ENCODE results near the gene TMEM272.

The TMEM272 gene, protein sequence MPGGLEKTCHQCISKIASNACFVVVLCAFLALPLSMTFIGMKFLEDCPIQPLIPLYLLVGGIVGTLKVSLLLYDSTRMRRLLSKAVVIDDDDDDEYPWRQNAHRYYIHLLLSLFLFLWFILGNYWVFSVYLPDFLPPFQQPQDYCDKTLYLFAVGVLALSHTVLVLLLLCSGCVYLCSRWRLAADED

DNA sequence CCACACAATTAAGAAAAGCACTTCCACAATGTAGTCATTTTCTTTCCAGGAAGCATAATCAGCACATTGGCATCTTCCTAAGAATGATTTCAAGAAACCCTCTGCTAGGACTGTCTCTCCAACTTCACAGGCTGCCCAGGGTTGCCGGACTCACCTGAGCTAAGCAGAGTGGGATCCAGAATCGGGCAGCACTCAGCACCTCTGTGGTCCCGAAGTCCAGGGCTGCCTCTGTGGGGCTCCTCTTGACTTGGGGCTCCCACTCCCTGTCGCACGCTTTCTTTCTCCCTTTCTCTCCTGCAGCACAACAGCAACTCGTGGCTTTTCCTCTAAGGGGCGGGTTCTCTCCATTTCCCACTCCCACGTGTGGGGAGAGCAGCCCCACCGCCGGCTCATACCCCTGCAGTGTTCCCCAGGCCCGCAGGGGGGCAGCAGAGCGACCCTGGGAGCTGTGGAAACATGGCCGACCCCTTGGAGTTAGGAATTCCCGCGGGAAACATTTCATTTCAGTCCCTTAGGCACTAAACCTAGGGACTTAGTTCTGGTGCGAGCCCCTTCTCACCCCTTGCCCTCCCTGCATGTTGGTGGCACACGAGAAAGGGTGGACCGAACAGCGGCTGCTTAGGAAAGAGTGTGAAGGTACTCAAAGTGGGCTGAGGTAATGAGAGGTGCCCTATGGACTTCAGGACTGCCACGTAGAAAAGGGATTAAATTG, at the start of gene TMEM272:
TSS of gene TMEM272 (minus strand) at position 316 of the 712 bp plus-strand sequence. CDS start 6,647 bp downstream, outside the sequence.
- DNase-seq (ENCODE audit: low spot score in 2 of 2), result peak; percentile 40 to 72
- Mint-ChIP-seq H3K9me3 (no peaks in the 10 kb centered on the region), H3K4me3 (peak within 1 kb of the TSS; percentile 36), H3K4me1 (peaks cover 9% of the 10 kb centered on the region), H3K27ac (no peak within 1 kb of the TSS), H3K36me3 (no peaks in the 10 kb centered on the region)
- peak; percentile 50 for ATAC-seq

DNA sequence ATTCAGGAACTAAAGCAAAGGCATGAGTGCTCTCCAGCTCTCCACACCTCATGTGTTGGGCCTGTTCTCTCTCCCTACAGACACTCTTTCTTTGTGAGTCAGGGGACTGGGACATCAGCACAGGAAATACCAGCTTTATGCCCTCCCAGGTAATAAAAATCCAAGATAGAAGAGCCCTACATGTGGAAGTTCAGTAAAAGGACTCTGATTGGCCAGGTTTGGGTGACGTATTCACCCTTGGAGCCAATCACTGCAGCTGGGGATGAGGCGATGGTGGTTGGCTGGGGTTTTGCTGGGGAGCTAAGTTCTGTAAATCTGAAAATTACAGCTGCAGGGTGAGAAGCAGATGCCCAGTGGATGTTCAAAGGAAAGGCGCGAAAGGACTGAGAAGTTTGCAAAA, 49.3 kb upstream of the TMEM272 start:
- Mint-ChIP-seq H3K27ac (no peak overlapping the region), H3K4me1 (no peaks in the 10 kb centered on the region), H3K36me3 (no peaks in the 10 kb centered on the region), H3K4me3 (no peak overlapping the region), H3K9me3 (no peaks in the 10 kb centered on the region)
- ATAC-seq (no peak), DNase-seq (ENCODE audit: low spot score in 2 of 2) (no peak)

DNA sequence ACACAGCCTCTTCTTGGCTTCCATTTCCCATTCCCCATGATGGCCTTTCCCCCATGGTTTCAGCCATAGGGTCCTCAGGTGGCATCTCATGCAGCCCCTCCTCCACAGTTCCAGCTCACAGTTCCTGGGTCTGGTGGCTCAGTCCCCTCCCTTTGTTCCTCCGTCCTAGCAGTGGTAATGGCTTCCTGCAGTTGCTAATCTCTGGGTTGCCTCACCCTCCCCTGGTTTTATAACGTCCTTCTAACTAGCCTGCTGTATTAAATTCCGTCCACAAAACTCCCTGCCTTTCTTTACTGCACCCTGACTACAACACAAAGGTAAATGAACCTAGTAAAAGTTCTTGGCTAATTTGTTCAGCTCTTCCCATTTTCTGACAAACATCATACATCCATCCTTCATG, 47.7 kb upstream of the TMEM272 start:
- DNase-seq (ENCODE audit: low spot score in 2 of 2) (no peak), ATAC-seq (no peak)
- Mint-ChIP-seq H3K27ac (no peak overlapping the region), H3K4me1 (no peaks in the 10 kb centered on the region), H3K36me3 (no peaks in the 10 kb centered on the region), H3K9me3 (no peaks in the 10 kb centered on the region), H3K4me3 (no peak overlapping the region)

DNA sequence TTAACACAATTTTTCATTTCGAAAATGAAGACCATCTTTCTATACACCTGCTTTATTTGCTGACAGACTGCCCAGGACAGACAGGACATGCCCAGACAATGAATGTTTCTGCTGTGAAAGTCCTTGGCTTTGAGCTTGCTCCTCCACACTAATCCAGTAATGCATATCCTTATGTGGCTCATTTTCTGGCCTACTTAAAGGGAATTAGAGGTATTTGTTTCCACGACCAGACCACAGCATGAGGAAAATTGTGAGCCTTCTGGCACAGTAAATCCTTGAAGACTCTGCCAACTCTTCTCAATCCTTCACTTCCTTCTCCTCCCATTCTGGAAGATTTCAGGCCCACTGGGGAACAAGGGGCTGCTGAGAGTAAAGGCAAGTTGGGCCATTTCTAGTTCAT, 42.5 kb upstream of the TMEM272 start:
- ATAC-seq (no peak), DNase-seq (ENCODE audit: low spot score in 2 of 2) (no peak)
- Mint-ChIP-seq H3K9me3 (no peaks in the 10 kb centered on the region), H3K36me3 (no peaks in the 10 kb centered on the region), H3K27ac (no peak overlapping the region), H3K4me3 (no peak overlapping the region), H3K4me1 (no peaks in the 10 kb centered on the region)

DNA sequence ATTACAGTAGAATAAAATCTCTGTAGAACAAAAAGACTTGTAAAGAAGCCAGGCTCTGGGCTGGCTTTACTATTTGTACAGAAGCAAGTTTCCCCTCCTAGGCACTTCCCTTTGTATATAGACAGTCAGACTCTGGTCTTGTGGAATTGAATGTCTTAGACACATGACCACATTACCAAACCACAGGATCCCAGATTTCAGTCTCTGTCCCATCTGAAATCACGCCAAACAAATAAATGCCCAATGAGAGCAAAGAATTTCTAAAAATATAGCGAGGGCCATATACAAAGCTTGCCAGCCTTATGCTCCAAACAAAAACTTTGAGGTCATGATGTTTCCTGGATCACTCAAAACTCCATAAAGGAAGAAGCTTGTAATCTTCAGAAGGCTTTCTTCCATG, 40.7 kb upstream of the TMEM272 start:
- H3K4me1 Mint-ChIP-seq, result no peaks in the 10 kb centered on the region
- peaks cover 4% of the 10 kb centered on the region for H3K9me3 Mint-ChIP-seq
- H3K4me3 Mint-ChIP-seq, result no peak overlapping the region
- H3K27ac Mint-ChIP-seq, result no peak overlapping the region
- H3K36me3 Mint-ChIP-seq, result no peaks in the 10 kb centered on the region
- DNase-seq (ENCODE audit: low spot score in 2 of 2), result no peak
- no peak for ATAC-seq

DNA sequence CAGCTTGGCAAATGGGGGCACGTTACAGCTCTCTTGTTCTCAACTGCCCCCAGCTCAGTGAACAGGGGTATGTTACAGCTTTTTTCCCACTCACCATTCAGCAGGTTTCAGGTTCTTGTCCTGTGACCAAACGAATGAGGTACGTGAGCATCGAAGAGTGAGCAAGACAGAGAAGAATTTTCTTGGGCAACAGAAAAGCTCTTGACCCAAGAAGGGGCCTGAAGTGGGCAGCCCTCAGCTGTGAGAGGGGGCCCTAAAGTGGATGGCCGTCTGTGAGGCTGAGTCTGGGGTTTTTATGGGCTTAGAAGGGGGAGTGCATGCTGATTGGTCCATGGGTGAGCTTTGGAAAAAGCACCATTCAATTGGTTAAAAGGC, 38.2 kb upstream of the TMEM272 start:
- H3K27ac Mint-ChIP-seq, result no peak overlapping the region
- no peak for ATAC-seq
- H3K9me3 Mint-ChIP-seq, result peaks cover 4% of the 10 kb centered on the region
- no peak overlapping the region for H3K4me3 Mint-ChIP-seq
- H3K4me1 Mint-ChIP-seq, result no peaks in the 10 kb centered on the region
- no peaks in the 10 kb centered on the region for H3K36me3 Mint-ChIP-seq
- DNase-seq (ENCODE audit: low spot score in 2 of 2), result no peak

DNA sequence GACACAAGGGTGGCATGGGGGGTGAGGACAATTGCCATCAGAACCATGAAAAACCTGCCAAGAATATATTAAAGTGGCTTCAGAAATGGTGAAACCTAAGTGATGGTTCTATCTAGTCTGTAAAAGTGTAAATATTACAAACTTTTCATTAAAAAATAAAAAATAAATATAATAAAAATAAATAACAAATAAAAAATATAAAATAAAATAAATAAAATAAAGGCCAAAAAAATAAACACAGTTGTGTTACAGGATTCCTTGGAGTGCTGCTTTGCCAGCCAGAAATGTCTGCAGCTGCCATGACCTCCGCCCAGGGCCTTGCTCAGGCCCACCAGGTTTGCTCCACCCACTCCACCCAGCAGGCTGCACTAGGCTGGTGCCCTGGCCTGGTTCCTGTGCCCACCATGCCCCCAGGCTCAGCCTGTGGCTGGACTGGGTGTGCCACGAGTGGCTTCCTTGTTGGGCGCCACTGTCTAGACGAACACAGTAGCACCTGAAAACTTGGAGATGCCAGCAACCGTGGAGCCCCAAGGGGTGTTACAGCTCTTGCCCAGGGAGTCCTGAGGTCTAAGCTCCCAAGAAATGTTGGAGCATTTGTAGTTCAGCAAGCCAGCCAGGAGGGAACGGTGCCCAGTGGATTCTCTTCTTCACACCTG, 37.7 kb upstream of the TMEM272 start:
- H3K9me3 Mint-ChIP-seq, result peaks cover 4% of the 10 kb centered on the region
- H3K36me3 Mint-ChIP-seq, result no peaks in the 10 kb centered on the region
- H3K4me3 Mint-ChIP-seq, result no peak overlapping the region
- H3K4me1 Mint-ChIP-seq, result no peaks in the 10 kb centered on the region
- ATAC-seq (no peak), DNase-seq (ENCODE audit: low spot score in 2 of 2) (no peak)
- H3K27ac Mint-ChIP-seq, result no peak overlapping the region

DNA sequence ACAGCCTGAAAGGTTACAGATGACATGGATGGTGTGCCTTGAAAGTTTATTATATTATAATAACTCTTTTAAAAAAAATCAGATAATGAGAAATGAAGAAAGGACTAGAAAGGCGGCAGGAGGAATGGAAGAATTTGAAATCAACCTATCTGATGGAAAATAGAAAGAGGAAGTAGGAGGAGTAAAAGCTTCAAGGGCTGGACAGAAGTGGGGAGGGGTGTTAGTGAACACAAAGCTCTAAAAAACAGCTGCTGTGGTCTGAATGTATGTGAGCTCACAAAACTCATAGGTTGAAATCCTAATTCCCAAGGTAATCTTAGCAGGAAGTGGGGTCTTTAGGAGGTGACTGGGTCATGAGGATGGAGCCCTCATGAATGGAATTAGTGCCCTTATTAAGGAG, 36.3 kb upstream of the TMEM272 start:
- ATAC-seq (no peak), DNase-seq (ENCODE audit: low spot score in 2 of 2) (no peak)
- no peak overlapping the region for H3K4me3 Mint-ChIP-seq
- H3K36me3 Mint-ChIP-seq, result no peaks in the 10 kb centered on the region
- no peak overlapping the region for H3K27ac Mint-ChIP-seq
- H3K9me3 Mint-ChIP-seq, result peaks cover 4% of the 10 kb centered on the region
- H3K4me1 Mint-ChIP-seq, result no peaks in the 10 kb centered on the region

DNA sequence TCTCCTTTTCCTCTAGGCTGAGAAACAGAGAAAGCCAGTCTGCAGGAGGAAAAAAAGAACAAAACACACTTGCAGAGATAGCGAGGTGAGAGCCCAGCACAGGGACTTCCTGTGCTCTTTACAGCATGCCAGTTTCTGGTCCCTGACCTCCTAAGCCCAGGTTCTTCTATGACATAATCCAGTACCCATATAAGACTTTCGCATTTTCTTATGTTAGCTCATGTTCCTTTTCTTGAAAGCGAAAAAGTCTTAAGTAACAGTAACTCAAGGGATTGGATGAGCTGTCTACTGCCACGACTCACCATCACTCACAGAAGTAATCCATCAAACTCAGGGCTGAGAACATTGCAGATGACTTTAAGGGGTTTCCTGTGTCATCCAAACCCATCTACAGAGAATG, 34.2 kb upstream of the TMEM272 start:
- H3K4me1 Mint-ChIP-seq, result no peaks in the 10 kb centered on the region
- H3K9me3 Mint-ChIP-seq, result peaks cover 4% of the 10 kb centered on the region
- DNase-seq (ENCODE audit: low spot score in 2 of 2), result peak in 1 of 2 donors; percentile 20

DNA sequence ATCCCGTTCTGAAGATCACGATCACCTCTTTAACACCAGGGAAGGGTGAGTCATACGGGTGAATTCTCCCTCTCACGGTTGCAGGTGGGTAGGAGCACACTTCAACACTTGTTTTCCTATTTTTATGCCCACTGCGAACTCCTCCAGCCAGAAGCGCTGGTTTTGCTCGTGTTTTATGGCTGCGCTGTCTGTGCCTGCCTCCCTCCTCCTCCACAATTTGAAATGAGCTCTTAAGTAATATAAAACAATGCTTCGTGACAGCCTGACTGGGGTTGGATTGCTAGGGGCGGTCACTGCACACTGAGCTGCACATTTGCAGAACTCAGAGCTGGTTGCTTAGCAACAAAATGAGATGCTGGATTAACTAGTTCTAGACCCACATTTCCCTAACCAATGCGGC, 29.7 kb upstream of the TMEM272 start:
- Mint-ChIP-seq H3K36me3 (no peaks in the 10 kb centered on the region), H3K4me3 (no peak overlapping the region), H3K27ac (no peak overlapping the region), H3K4me1 (no peaks in the 10 kb centered on the region), H3K9me3 (no peaks in the 10 kb centered on the region)
- no peak for ATAC-seq
- peak in 1 of 2 donors; percentile 28 for DNase-seq (ENCODE audit: low spot score in 2 of 2)

More for the DNA sequence above, 34.2 kb upstream of the TMEM272 start:
- ATAC-seq, result peak; percentile 57
- no peak overlapping the region for H3K27ac Mint-ChIP-seq
- H3K36me3 Mint-ChIP-seq, result no peaks in the 10 kb centered on the region
- no peak overlapping the region for H3K4me3 Mint-ChIP-seq

DNA sequence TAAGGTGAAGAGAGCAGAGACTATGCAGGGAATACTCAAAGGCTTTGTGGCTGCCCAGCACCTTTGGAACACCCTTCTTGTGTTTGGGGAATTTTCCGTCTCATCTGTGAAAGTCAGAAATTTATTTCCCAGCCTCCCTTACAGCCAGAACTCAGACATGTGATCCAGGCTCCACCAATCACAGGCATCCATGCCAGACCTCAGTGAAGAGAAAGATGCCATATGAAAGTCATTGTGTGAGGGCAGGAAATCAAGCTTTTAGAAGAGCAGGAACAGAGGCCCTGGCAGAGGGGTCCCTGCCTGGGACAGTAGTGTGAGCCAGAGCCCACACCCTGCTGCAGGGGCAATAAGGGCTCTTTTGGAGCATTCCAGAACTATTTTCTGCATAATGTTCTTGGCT, 28.9 kb upstream of the TMEM272 start:
- no peaks in the 10 kb centered on the region for H3K4me1 Mint-ChIP-seq
- ATAC-seq (no peak), DNase-seq (ENCODE audit: low spot score in 2 of 2) (no peak)
- H3K4me3 Mint-ChIP-seq, result no peak overlapping the region
- H3K9me3 Mint-ChIP-seq, result no peaks in the 10 kb centered on the region
- H3K36me3 Mint-ChIP-seq, result no peaks in the 10 kb centered on the region
- H3K27ac Mint-ChIP-seq, result no peak overlapping the region

DNA sequence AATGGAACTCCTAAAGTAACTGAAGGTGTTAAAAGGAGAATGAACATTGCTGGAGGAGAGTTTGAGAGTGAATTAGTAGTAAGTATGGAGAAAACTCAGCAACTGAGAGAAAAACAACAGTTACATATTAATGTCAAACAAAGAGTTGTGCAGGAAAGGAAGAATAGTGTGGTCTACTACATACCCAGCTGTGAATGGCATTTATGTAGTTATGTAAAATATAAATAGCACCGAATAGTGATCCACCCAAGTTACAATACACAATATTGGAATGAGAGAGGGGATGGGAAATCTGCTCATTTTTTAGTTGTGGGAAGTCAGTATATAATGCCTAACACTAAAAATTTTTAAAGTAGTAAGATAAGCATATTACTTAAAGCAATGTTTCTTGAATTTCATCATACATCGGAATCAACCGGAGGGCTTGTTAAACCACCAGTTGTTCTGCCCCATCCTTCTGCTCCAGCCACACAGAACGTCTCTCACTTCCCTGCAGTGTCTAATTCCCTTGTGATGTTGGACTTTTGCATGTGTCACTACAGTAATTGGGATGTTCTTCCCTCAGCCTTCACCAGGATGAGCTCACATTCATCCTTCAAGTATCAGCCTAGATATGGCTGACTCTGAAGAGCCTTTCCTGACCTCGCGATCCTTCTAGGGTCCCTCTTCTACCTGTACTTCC, 28.3 kb upstream of the TMEM272 start:
- H3K36me3 Mint-ChIP-seq, result no peaks in the 10 kb centered on the region
- H3K9me3 Mint-ChIP-seq, result no peaks in the 10 kb centered on the region
- H3K27ac Mint-ChIP-seq, result no peak overlapping the region
- no peak overlapping the region for H3K4me3 Mint-ChIP-seq
- H3K4me1 Mint-ChIP-seq, result no peaks in the 10 kb centered on the region
- DNase-seq (ENCODE audit: low spot score in 2 of 2) (no peak), ATAC-seq (no peak)

DNA sequence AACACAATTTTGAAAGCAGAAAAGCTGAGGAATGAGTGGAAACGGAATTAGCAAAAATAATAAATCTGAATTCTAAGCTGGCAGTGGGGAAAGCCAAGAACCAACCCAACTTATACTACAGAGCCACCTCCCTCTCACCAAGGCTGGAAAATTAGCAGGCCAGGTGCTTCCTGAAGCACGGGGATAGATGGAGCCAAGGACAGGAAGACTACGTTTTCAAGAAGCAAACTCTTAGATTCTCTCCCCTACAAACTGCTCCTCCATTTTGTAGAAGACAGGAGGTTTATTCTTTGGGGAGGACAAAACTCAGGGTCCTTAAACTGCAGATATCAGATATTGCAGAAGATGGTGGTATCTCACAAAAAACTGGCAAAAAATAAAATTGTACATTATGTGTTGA, 25.6 kb upstream of the TMEM272 start:
- DNase-seq (ENCODE audit: low spot score in 2 of 2), result no peak
- ATAC-seq, result no peak
- Mint-ChIP-seq H3K36me3 (no peaks in the 10 kb centered on the region), H3K4me1 (no peaks in the 10 kb centered on the region), H3K27ac (no peak overlapping the region), H3K9me3 (no peaks in the 10 kb centered on the region), H3K4me3 (no peak overlapping the region)

DNA sequence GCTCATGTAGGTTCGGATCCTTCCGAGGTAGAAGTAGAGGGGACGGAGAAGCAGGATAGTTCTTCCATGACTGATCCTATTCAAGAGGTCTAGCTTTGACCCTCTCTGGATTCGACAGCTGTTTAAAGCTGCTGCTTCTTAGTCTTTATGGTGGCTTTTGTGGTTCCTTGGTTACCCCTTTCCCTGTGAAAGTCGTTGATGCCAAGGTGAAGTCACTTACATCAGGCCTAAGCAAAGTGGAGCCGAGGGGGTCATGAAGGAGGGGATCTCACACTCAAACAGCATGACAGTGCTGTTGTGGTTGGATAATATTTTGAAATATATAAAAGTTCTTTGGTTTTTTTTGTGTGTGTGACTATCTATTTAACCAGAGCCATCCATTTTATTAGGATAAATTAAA, 24.9 kb upstream of the TMEM272 start:
- H3K27ac Mint-ChIP-seq, result no peak overlapping the region
- no peak overlapping the region for H3K4me3 Mint-ChIP-seq
- DNase-seq (ENCODE audit: low spot score in 2 of 2) (peak in 1 of 2 donors; percentile 2), ATAC-seq (no peak)
- H3K36me3 Mint-ChIP-seq, result no peaks in the 10 kb centered on the region
- H3K4me1 Mint-ChIP-seq, result no peaks in the 10 kb centered on the region
- no peaks in the 10 kb centered on the region for H3K9me3 Mint-ChIP-seq

DNA sequence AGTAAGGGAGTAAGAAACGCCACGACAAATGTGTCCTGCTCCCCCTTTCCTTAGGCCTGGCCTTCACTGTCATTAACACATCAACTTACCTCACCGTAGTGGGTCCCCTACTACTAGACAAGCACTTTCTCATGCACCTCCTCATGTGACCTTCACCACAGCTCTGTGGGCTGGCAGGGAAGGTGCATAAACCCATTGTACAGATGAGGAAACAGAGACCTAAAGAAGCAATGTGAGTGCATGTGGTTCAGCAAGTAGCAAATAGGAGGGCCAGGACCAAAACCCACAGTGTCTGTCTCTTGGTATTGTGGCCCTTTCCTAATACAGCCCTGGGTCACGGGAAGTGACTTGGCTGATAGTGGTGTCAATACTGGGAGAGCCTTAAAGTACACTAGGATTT, 22.1 kb upstream of the TMEM272 start:
- no peak overlapping the region for H3K27ac Mint-ChIP-seq
- H3K9me3 Mint-ChIP-seq, result no peaks in the 10 kb centered on the region
- no peak for ATAC-seq
- H3K36me3 Mint-ChIP-seq, result no peaks in the 10 kb centered on the region
- no peak overlapping the region for H3K4me3 Mint-ChIP-seq
- no peak for DNase-seq (ENCODE audit: low spot score in 2 of 2)
- peaks cover 12% of the 10 kb centered on the region for H3K4me1 Mint-ChIP-seq

DNA sequence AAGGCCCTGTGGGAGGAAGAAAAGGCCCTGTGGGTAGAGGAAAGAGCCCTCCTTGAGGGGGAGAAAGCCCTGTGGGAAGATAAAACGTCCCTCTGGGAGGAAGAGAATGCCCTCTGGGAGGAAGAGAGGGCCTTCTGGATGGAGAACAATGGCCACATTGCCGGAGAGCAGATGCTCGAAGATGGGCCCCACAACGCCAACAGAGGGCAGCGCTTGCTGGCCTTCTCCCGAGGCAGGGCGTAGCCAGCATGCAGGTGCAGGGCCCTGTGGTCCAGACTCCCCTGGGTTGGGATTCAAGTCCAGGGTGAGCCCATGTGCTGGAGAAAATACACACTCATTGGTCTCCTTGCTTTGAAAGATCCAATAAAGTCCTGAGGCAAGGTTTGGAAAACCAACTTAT, 20.9 kb upstream of the TMEM272 start:
- no peak overlapping the region for H3K27ac Mint-ChIP-seq
- no peak for ATAC-seq
- H3K4me3 Mint-ChIP-seq, result no peak overlapping the region

More for the DNA sequence above, 20.9 kb upstream of the TMEM272 start:
- no peaks in the 10 kb centered on the region for H3K9me3 Mint-ChIP-seq
- DNase-seq (ENCODE audit: low spot score in 2 of 2), result no peak
- no peaks in the 10 kb centered on the region for H3K36me3 Mint-ChIP-seq
- peaks cover 24% of the 10 kb centered on the region for H3K4me1 Mint-ChIP-seq
